Endothelial cell of umbilical vein (primary cell): Measurements from ENCODE around the gene HECTD2. TPM values are rescaled to one million over a fixed set of nuclear protein-coding genes. Genes with fewer than 3 reads are reported as not detected.

ENCODE experiments used
- BruUV-seq: library from RNA; stranded (reverse); fragments of 400-500 nt; replicated peaks from 2 replicates; lab custom pipeline; 2021; lab: Mats Ljungman, UMichigan
- CTCF ChIA-PET: fragments of 300-600, 350-600 bp; sonication (Branson Sonifier 250); formaldehyde crosslinking; loops from one replicate; lab custom pipeline; 2021; ENCODE audit warnings: antibody characterized with exemption, inconsistent platforms; lab: Charles Lee
- POLR2A ChIA-PET: fragments of 300-600, 350-600 bp; sonication (Branson Sonifier 250); formaldehyde crosslinking; loops from one replicate; lab custom pipeline; 2021; ENCODE audit warnings: antibody characterized with exemption, inconsistent platforms; lab: Charles Lee
- DNase-seq: peaks from one replicate; pipeline ENCODE4 v3.0.0-alpha.2; 2011; ENCODE audit warnings: low read depth, low spot score
- FAIRE-seq: peaks from 2 replicates; lab custom pipeline; 2011; peaks lifted over from hg19 to GRCh38; lab: Jason Lieb, UNC
- H2AFZ ChIP-seq: 2 replicates; pipeline ENCODE4 v1.6.0; 2012; ENCODE audit warnings: low read depth, low read length, control low read depth, inconsistent platforms
- H3K27ac ChIP-seq: 2 replicates; pipeline ENCODE4 v1.5.1; 2011; ENCODE audit warnings: low read depth, mild to moderate bottlenecking, control low read depth, low read length, moderate library complexity; ENCODE audit not compliant: insufficient read depth
- H3K27me3 ChIP-seq, 2 experiments: 2 replicates each; pipeline versions ENCODE4 v1.6.0 to v1.6.1; 2011; ENCODE audit warnings: low read length in 2 of 2, mixed read lengths in 1 of 2; ENCODE audit not compliant: control insufficient read depth in 2 of 2, insufficient read depth in 2 of 2
- H3K36me3 ChIP-seq, 2 experiments: 2 replicates in 1 of 2; 3 replicates in 1 of 2; pipeline ENCODE4 v1.5.1; 2011; ENCODE audit warnings: low read length in 2 of 2, mild to moderate bottlenecking in 1 of 2, moderate library complexity in 1 of 2; ENCODE audit not compliant: control insufficient read depth in 2 of 2, insufficient read depth in 2 of 2; ENCODE audit errors: extremely low read depth in 1 of 2
- H3K4me1 ChIP-seq: 3 replicates; pipeline ENCODE4 v1.5.1; 2011; ENCODE audit warnings: mild to moderate bottlenecking, low read length; ENCODE audit not compliant: control insufficient read depth, insufficient read depth; ENCODE audit errors: extremely low read depth
- H3K4me2 ChIP-seq: 2 replicates; pipeline ENCODE4 v1.6.1; 2011; ENCODE audit warnings: low read length, control low read depth, mixed read lengths; ENCODE audit not compliant: insufficient read depth
- H3K4me3 ChIP-seq, 3 experiments: fragments of 200-600 bp in 1 of 3; sonication (generic), shearing (Covaris generic) in 1 of 3; replicated peaks in 1 of 3; 2 replicates each; pipeline ENCODE4 v1.5.1; 2011 to 2016; ENCODE audit warnings: control low read depth in 3 of 3, low read length in 3 of 3, mild to moderate bottlenecking in 2 of 3, inconsistent platforms in 1 of 3, low read depth in 1 of 3, moderate library complexity in 1 of 3; ENCODE audit not compliant: insufficient read depth in 1 of 3
- H3K79me2 ChIP-seq: 2 replicates; pipeline ENCODE4 v1.6.0; 2012; ENCODE audit warnings: low read length, inconsistent platforms; ENCODE audit not compliant: control insufficient read depth, insufficient read depth
- H3K9ac ChIP-seq: replicated peaks from 2 replicates; pipeline ENCODE3; 2011; ENCODE audit warnings: low read length, control low read depth; ENCODE audit not compliant: insufficient read depth; ENCODE audit errors: extremely low read depth
- H3K9me1 ChIP-seq: replicated peaks from 3 replicates; pipeline ENCODE4 v1.6.0; 2011; ENCODE audit warnings: mild to moderate bottlenecking, low read length; ENCODE audit not compliant: control insufficient read depth, insufficient read depth; ENCODE audit errors: extremely low read depth
- H3K9me3 ChIP-seq: replicated peaks from 2 replicates; pipeline ENCODE4 v1.5.1; 2012; ENCODE audit warnings: low read length, inconsistent platforms; ENCODE audit not compliant: control insufficient read depth, insufficient read depth
- H4K20me1 ChIP-seq: replicated peaks from 2 replicates; pipeline ENCODE3; 2011; ENCODE audit warnings: mild to moderate bottlenecking, low read length; ENCODE audit not compliant: control insufficient read depth, insufficient read depth; ENCODE audit errors: extremely low read depth
- EZH2 ChIP-seq: IDR thresholded peaks from 2 replicates; pipeline ENCODE4 v1.6.1; 2012; ENCODE audit warnings: borderline replicate concordance, low read depth, mild to moderate bottlenecking, moderate library complexity, low read length, inconsistent platforms; ENCODE audit not compliant: severe bottlenecking
- FOS ChIP-seq: IDR thresholded peaks from 2 replicates; pipeline ENCODE4 v1.6.1; 2011; ENCODE audit warnings: mild to moderate bottlenecking, low read length, moderate library complexity, borderline replicate concordance; ENCODE audit not compliant: insufficient read depth
- GATA2 ChIP-seq: IDR thresholded peaks from 2 replicates; pipeline ENCODE4 v1.7.0; 2011; ENCODE audit warnings: low read depth, mild to moderate bottlenecking, moderate library complexity, mixed read lengths, low read length; ENCODE audit not compliant: insufficient read length, insufficient read depth
- JUN ChIP-seq: IDR thresholded peaks from 2 replicates; pipeline ENCODE4 v1.6.1; 2011; ENCODE audit warnings: borderline replicate concordance, low read depth; ENCODE audit not compliant: insufficient read length, insufficient read depth
- MAX ChIP-seq: IDR thresholded peaks from 2 replicates; pipeline ENCODE4 v1.6.1; 2011; ENCODE audit not compliant: insufficient read depth, insufficient read length
- MYC ChIP-seq: IDR thresholded peaks from one replicate; pipeline ENCODE4 v1.6.1; 2011; ENCODE audit warnings: mild to moderate bottlenecking, low read depth, low read length
- POLR2A ChIP-seq: IDR thresholded peaks from 2 replicates; pipeline ENCODE4 v1.6.1; 2012; ENCODE audit warnings: low read depth, mild to moderate bottlenecking, control low read depth, low read length
- POLR2AphosphoS5 ChIP-seq: IDR thresholded peaks from 2 replicates; pipeline ENCODE4 v1.6.1; 2012; ENCODE audit warnings: low read depth, mild to moderate bottlenecking, control low read depth, low read length, moderate library complexity; ENCODE audit not compliant: insufficient read depth
- dilution Hi-C: fragments of 300-500 bp; cut with MboI; formaldehyde crosslinking; loops from one replicate; pipeline ENCODE4 v1.15.0; 2019; ENCODE audit warnings: low sequenced_read_pairs; ENCODE audit not compliant: extremely low pct_ligation_motif_present
- intact Hi-C: fragments of 100-400 bp; cut with micrococcal nuclease; formaldehyde crosslinking; loops from one replicate; pipeline ENCODE4 v1.10.0; 2022
- polyA plus RNA-seq, 4 experiments: library from polyadenylated mRNA; depleted of rRNA in 3 of 4; stranded (reverse) in 3 of 4; unstranded in 1 of 4; fragments of >200 nt; gene quantifications; 2 replicates each; pipeline versions ENCODE4 v1.2.1 to v1.2.3, GENCODE V29; 2011 to 2012; ENCODE audit warnings: missing spikeins in 1 of 4
- total RNA-seq: library from RNA; stranded (reverse); gene quantifications from 2 replicates; pipeline ENCODE4 v1.2.3, GENCODE V29; 2021
- TF ChIP-seq, protein P1 (sequence below), 2 donors: IDR thresholded peaks; 1 replicate in 1 of 2; 2 replicates in 1 of 2; pipeline ENCODE4 v1.5.1; 2011; ENCODE audit warnings: low read length in 2 of 2, mild to moderate bottlenecking in 2 of 2, moderate library complexity in 2 of 2, control low read depth in 1 of 2, inconsistent platforms in 1 of 2, low read depth in 1 of 2; ENCODE audit not compliant: insufficient read depth in 1 of 2; ENCODE audit errors: extremely low read depth in 1 of 2

Gene HECTD2
- total and polyA plus RNA-seq, 2 donors (not counting 3 experiments of a cell fraction or from before 2014, with no cell fraction given), result 4.2 to 10.7 TPM

DNA sequence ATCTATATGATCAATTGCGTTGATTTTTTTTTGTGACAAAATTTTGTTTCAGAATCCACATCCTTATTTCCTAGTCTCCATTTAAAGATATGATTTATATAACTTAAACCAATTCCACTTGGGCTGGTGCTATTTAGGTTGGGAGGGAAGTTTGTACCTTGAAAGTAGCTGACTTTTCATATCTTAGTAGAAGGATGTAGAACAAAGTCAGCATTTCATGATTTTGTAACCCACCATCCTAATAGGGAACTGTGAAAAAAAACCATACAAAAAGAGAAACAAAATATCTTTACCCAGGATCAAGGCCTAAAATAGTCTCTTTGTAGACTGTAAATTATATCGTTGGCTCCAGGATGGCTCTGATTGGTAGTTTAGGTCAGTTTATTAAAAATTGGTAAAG is 8.3 kb downstream of the HECTD2 start:
- Histone ChIP-seq H3K36me3 (no peaks in the 10 kb centered on the region), H4K20me1 (peaks cover 5% of the 10 kb centered on the region), H2AFZ (no peak overlapping the region), H3K4me2 (no peak overlapping the region), H3K9me1 (no peaks in the 10 kb centered on the region), H3K9me3 (no peaks in the 10 kb centered on the region), H3K79me2 (no peaks in the 10 kb centered on the region), H3K9ac (no peak overlapping the region), H3K4me3 (no peak overlapping the region), H3K27ac (no peak overlapping the region), H3K27me3 (no peaks in the 10 kb centered on the region), H3K4me1 (no peaks in the 10 kb centered on the region)
- ChIA-PET POLR2A (no interaction called here), CTCF (no interaction called here)
- DNase-seq (no peak), FAIRE-seq (no peak)
- intact Hi-C loops (no loop called here), dilution Hi-C loops (no loop called here)
- TF ChIP-seq POLR2A (no peak), JUN (no peak), POLR2AphosphoS5 (no peak), MYC (no peak), EZH2 (no peak), FOS (no peak), MAX (no peak), GATA2 (no peak)
- TF ChIP-seq, protein P1, sequence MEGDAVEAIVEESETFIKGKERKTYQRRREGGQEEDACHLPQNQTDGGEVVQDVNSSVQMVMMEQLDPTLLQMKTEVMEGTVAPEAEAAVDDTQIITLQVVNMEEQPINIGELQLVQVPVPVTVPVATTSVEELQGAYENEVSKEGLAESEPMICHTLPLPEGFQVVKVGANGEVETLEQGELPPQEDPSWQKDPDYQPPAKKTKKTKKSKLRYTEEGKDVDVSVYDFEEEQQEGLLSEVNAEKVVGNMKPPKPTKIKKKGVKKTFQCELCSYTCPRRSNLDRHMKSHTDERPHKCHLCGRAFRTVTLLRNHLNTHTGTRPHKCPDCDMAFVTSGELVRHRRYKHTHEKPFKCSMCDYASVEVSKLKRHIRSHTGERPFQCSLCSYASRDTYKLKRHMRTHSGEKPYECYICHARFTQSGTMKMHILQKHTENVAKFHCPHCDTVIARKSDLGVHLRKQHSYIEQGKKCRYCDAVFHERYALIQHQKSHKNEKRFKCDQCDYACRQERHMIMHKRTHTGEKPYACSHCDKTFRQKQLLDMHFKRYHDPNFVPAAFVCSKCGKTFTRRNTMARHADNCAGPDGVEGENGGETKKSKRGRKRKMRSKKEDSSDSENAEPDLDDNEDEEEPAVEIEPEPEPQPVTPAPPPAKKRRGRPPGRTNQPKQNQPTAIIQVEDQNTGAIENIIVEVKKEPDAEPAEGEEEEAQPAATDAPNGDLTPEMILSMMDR (IDR thresholded peaks at IDR 0.05; ENCODE audit: extremely low read depth in 1 of 2, insufficient read depth in 1 of 2, low read depth in 1 of 2, low read length in 2 of 2), result no peak
- BruUV-seq, result no TSS peak
